HepG2 (cell line): Measurements from ENCODE around the gene RMI1. TPM values are rescaled to one million over a fixed set of nuclear protein-coding genes. Genes with fewer than 3 reads are reported as not detected.

Experiments used
- ATAC-seq: fragments of 200-7000 bp; cut with Tn5 transposase; 3 replicates; pipeline ENCODE4 v1.9.1; 2020; ENCODE audit warnings: mild to moderate bottlenecking, moderate library complexity
- BruUV-seq: library from RNA; stranded (reverse); fragments of 400-500 nt; replicated peaks from 2 replicates; lab custom pipeline; 2021; lab: Mats Ljungman, UMichigan
- CTCF ChIA-PET: fragments of 300-600 bp; formaldehyde crosslinking; extraction: SDS; loops from one replicate; lab custom pipeline; 2021; ENCODE audit warnings: low total read pairs, inconsistent platforms, low intra/inter-chr PET ratio; lab: Yijun Ruan, JAX
- POLR2A ChIA-PET: fragments of 350-600 bp; sonication (Branson Sonifier 250); formaldehyde crosslinking; loops from one replicate; lab custom pipeline; 2020; ENCODE audit warnings: antibody characterized with exemption, inconsistent platforms; lab: Yijun Ruan, JAX
- DNase-seq: peaks from one replicate; pipeline ENCODE4 v3.0.0-alpha.2; 2015; ENCODE audit warnings: low spot score
- FAIRE-seq: peaks from 3 replicates; lab custom pipeline; 2011; peaks lifted over from hg19 to GRCh38; lab: Jason Lieb, UNC
- H2AFZ ChIP-seq: one replicate; pipeline ENCODE4 v1.6.1; 2011; ENCODE audit warnings: low read length, inconsistent platforms
- H3K27ac ChIP-seq: fragments of 300-600 bp; 3 replicates; pipeline ENCODE4 v1.8.0; 2011; ENCODE audit warnings: mixed run types, mild to moderate bottlenecking, mixed read lengths, low read length, inconsistent platforms; ENCODE audit not compliant: insufficient read depth; ENCODE audit errors: extremely low read length
- H3K27me3 ChIP-seq, 2 experiments: fragments of 200-600 bp in 1 of 2; 2 replicates in 1 of 2; 3 replicates in 1 of 2; pipeline versions ENCODE4 v1.6.0 to v1.8.0; 2011; ENCODE audit warnings: low read length in 2 of 2, mild to moderate bottlenecking in 2 of 2, moderate library complexity in 2 of 2, inconsistent platforms in 1 of 2; ENCODE audit not compliant: insufficient read depth in 2 of 2, control insufficient read depth in 1 of 2
- H3K36me3 ChIP-seq, 2 experiments: fragments of 200-600 bp in 1 of 2; replicated peaks in 1 of 2; 2 replicates in 1 of 2; 3 replicates in 1 of 2; pipeline versions ENCODE4 v1.5.1 to v1.8.0; 2011; ENCODE audit warnings: low read length in 2 of 2, inconsistent platforms in 1 of 2; ENCODE audit not compliant: insufficient read depth in 2 of 2, control insufficient read depth in 1 of 2
- H3K4me1 ChIP-seq: 2 replicates; pipeline ENCODE4 v1.5.1; 2012; ENCODE audit warnings: low read length, inconsistent platforms; ENCODE audit not compliant: insufficient read depth
- H3K4me2 ChIP-seq: 2 replicates; pipeline ENCODE4 v1.6.0; 2011; ENCODE audit warnings: low read depth, low read length, inconsistent platforms
- H3K4me3 ChIP-seq, 3 experiments: fragments of 200-600 bp in 1 of 3; sonication (generic), shearing (Covaris generic) in 1 of 3; replicated peaks in 1 of 3; 2 replicates each; pipeline ENCODE4 v1.5.1; 2011 to 2016; ENCODE audit warnings: low read length in 3 of 3, inconsistent platforms in 2 of 3, low read depth in 2 of 3, mild to moderate bottlenecking in 2 of 3, control low read depth in 1 of 3, mixed read lengths in 1 of 3; ENCODE audit not compliant: insufficient read depth in 1 of 3
- H3K79me2 ChIP-seq: one replicate; pipeline ENCODE4 v1.6.1; 2011; ENCODE audit warnings: low read length, inconsistent platforms; ENCODE audit not compliant: insufficient read depth
- H3K9ac ChIP-seq: 2 replicates; pipeline ENCODE4 v1.6.0; 2011; ENCODE audit warnings: mild to moderate bottlenecking, low read depth, low read length, inconsistent platforms; ENCODE audit not compliant: insufficient read depth
- H3K9me3 ChIP-seq: 2 replicates; pipeline ENCODE4 v1.5.1; 2012; ENCODE audit warnings: mild to moderate bottlenecking, low read length
- H4K20me1 ChIP-seq: 2 replicates; pipeline ENCODE4 v1.6.0; 2011; ENCODE audit warnings: inconsistent platforms, mild to moderate bottlenecking, low read length, moderate library complexity; ENCODE audit not compliant: insufficient read depth
- ATF1 ChIP-seq: IDR thresholded peaks from 2 replicates; pipeline ENCODE4 v1.6.1; 2016; ENCODE audit warnings: mild to moderate bottlenecking, control low read depth
- ATF7 ChIP-seq, 2 experiments: fragments of 450-650 bp in 1 of 2; sonication (generic) in 1 of 2; formaldehyde crosslinking in 1 of 2; IDR thresholded peaks; 2 replicates each; pipeline versions ENCODE4 v1.4.0 to v1.6.1; 2016 to 2020; ENCODE audit warnings: antibody characterized with exemption in 1 of 2, mild to moderate bottlenecking in 1 of 2, missing genetic modification reagents in 1 of 2
- ELF1 ChIP-seq: sonication (generic); formaldehyde crosslinking; IDR thresholded peaks from 2 replicates; pipeline ENCODE4 v1.4.0; 2020; ENCODE audit warnings: missing genetic modification reagents
- EP300 ChIP-seq, 3 experiments: sonication (generic) in 1 of 3; formaldehyde crosslinking in 1 of 3; IDR thresholded peaks; 2 replicates each; pipeline versions ENCODE4 v1.5.1 to v1.6.1; 2011 to 2020; ENCODE audit warnings: low read depth in 2 of 3, low read length in 2 of 3, borderline replicate concordance in 1 of 3, improper control_type of control experiment in 1 of 3, mild to moderate bottlenecking in 1 of 3, missing genetic modification reagents in 1 of 3, moderate library complexity in 1 of 3
- KLF6 ChIP-seq: IDR thresholded peaks from 2 replicates; pipeline ENCODE4 v1.8.0; 2016; ENCODE audit warnings: missing biosample characterization, missing genetic modification reagents
- RARA ChIP-seq: IDR thresholded peaks from 2 replicates; pipeline ENCODE4 v1.6.1; 2016; ENCODE audit warnings: missing genetic modification reagents, missing compliant biosample characterization
- TBP ChIP-seq: sonication (generic); formaldehyde crosslinking; IDR thresholded peaks from 2 replicates; pipeline ENCODE4 v1.5.0; 2020; ENCODE audit warnings: missing genetic modification reagents
- TCF12 ChIP-seq, 2 experiments: fragments of 450-650 bp in 1 of 2; sonication (generic) in 1 of 2; formaldehyde crosslinking in 1 of 2; IDR thresholded peaks; 2 replicates each; pipeline versions ENCODE4 v1.6.1 to v1.8.0; 2017 to 2022; ENCODE audit warnings: antibody characterized with exemption in 1 of 2, mild to moderate bottlenecking in 1 of 2, missing genetic modification reagents in 1 of 2, moderate library complexity in 1 of 2
- ZFP36L2 ChIP-seq: sonication (generic); formaldehyde crosslinking; IDR thresholded peaks from 2 replicates; pipeline ENCODE4 v1.4.0; 2020; ENCODE audit warnings: missing genetic modification reagents
- ZMYM2 ChIP-seq: sonication (generic); formaldehyde crosslinking; IDR thresholded peaks from 2 replicates; pipeline ENCODE4 v1.8.0; 2022; ENCODE audit warnings: mild to moderate bottlenecking, missing genetic modification reagents
- ZNF180 ChIP-seq: sonication (generic); formaldehyde crosslinking; IDR thresholded peaks from 2 replicates; pipeline ENCODE4 v1.4.0; 2020; ENCODE audit warnings: low read depth, missing genetic modification reagents, borderline replicate concordance
- ZNF264 ChIP-seq: sonication (generic); formaldehyde crosslinking; IDR thresholded peaks from 2 replicates; pipeline ENCODE4 v1.4.0; 2020; ENCODE audit warnings: missing genetic modification reagents
- ZNF562 ChIP-seq: sonication (generic); formaldehyde crosslinking; IDR thresholded peaks from 2 replicates; pipeline ENCODE4 v1.8.0; 2022; ENCODE audit warnings: missing genetic modification reagents, borderline replicate concordance
- ZNF614 ChIP-seq: IDR thresholded peaks from 2 replicates; pipeline ENCODE4 v1.6.1; 2018; ENCODE audit warnings: missing biosample characterization, missing genetic modification reagents, inconsistent platforms, borderline replicate concordance
- ZNF772 ChIP-seq: sonication (generic); formaldehyde crosslinking; IDR thresholded peaks from 2 replicates; pipeline ENCODE4 v1.5.0; 2020; ENCODE audit warnings: mild to moderate bottlenecking, missing genetic modification reagents
- ZSCAN25 ChIP-seq: sonication (generic); formaldehyde crosslinking; IDR thresholded peaks from 2 replicates; pipeline ENCODE4 v1.8.0; 2022; ENCODE audit warnings: mild to moderate bottlenecking, missing genetic modification reagents
- WGBS: methylation state at CpG from one replicate; pipeline ENCODE4 v1.1.6; 2017; ENCODE audit warnings: low lambda C conversion rate; 5-methylcytosine and 5-hydroxymethylcytosine counted together
- in situ Hi-C: cut with HindIII; loops from 2 replicates; pipeline ENCODE4 v1.10.0; 2017; ENCODE audit warnings: low pct_unique_long_range_greater_than_20kb; ENCODE audit not compliant: extremely low pct_ligation_motif_present
- intact Hi-C: fragments of 100-400 bp; cut with micrococcal nuclease; formaldehyde crosslinking; loops from one replicate; pipeline ENCODE4 v1.10.0; 2022; ENCODE audit not compliant: unreplicated experiment
- polyA plus RNA-seq, 8 experiments: library from polyadenylated mRNA; depleted of rRNA in 3 of 8; stranded (reverse) in 7 of 8; unstranded in 1 of 8; fragments of >200 nt; fragmentation: Illumina TruSeq in 4 of 8; extraction: Trizol in 4 of 8; gene quantifications; 2 replicates each; pipeline versions ENCODE4 v1.2.1 to v1.2.3, GENCODE V29; 2011 to 2016; ENCODE audit warnings: low read depth in 4 of 8, missing spikeins in 1 of 8, mixed read lengths in 1 of 8; ENCODE audit not compliant: insufficient read depth in 1 of 8
- total RNA-seq, 5 experiments: library from RNA; depleted of rRNA; stranded (reverse); fragments of >200 nt; fragmentation: Illumina TruSeq; extraction: Trizol; gene quantifications; 2 replicates each; pipeline ENCODE4 v1.2.3, GENCODE V29; 2016; ENCODE audit warnings: low read depth in 1 of 5
- TF ChIP-seq, protein P1 (sequence below): sonication (generic); formaldehyde crosslinking; IDR thresholded peaks from 2 replicates; pipeline ENCODE4 v1.4.0; 2020; ENCODE audit warnings: mild to moderate bottlenecking, missing genetic modification reagents
- TF ChIP-seq, protein P2 (sequence below): sonication (generic); formaldehyde crosslinking; IDR thresholded peaks from 2 replicates; pipeline ENCODE4 v1.8.1; 2023; ENCODE audit warnings: mild to moderate bottlenecking, missing genetic modification reagents, borderline replicate concordance
- TF ChIP-seq, protein P3 (sequence below): sonication (generic); formaldehyde crosslinking; IDR thresholded peaks from 2 replicates; pipeline ENCODE4 v1.5.0; 2020; ENCODE audit warnings: mild to moderate bottlenecking, missing genetic modification reagents, borderline replicate concordance
- TF ChIP-seq, protein P4 (sequence below): sonication (generic); formaldehyde crosslinking; IDR thresholded peaks from 2 replicates; pipeline ENCODE4 v1.8.0; 2022; ENCODE audit warnings: missing genetic modification reagents, low read depth, mild to moderate bottlenecking, borderline replicate concordance

Gene RMI1
- total and polyA plus RNA-seq, 2 of the 13 experiments (the other 11 are each of a cell fraction or from before 2014, with no cell fraction given), result 0.54 to 3.7 TPM

DNA sequence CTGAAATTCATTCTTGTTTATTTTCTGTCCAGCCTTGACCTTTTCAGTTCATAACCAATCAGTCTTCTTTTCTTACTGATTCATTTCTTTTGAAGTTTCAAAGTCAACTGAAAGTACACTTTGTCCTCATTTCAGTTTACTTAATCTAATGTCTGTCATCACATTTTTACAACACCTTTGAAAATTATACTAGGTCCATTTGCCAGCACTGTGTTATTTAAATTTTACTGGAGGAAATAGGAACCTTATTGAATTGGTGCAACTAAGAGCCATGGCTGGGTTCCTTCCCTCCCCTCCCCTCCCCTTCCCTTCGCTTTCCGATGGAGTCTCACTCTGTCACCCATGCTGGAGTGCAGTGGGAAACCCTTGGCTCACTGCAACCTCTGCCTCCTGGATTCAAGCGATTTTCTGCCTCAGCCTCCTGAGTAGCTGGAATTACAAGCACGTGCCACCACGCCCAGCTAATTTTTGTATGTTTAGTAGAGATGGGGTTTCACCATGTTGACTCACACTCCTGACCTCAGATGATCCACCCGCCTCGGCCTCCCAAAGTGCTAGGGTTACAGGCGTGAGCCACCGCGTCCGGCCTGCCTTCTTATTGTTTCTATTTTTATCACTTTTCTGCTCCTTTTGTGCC lies 6.3 kb downstream of the RMI1 start (continued):
- TF ChIP-seq, protein P1, sequence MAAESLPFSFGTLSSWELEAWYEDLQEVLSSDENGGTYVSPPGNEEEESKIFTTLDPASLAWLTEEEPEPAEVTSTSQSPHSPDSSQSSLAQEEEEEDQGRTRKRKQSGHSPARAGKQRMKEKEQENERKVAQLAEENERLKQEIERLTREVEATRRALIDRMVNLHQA (CRISPR knock-in tag), result no peak
- TF ChIP-seq EP300 (IDR thresholded peaks at IDR 0.05; ENCODE audit: low read depth in 2 of 2, low read length in 2 of 2) (peak in 1 of 2 experiments; percentile 73; a peak in 2 of 4 replicates), EP300 (CRISPR knock-in tag; IDR thresholded peaks at IDR 0.05; ENCODE audit: borderline replicate concordance) (peak; percentile 74), ZSCAN25 (CRISPR knock-in tag) (peak; percentile 91), RARA (peak; percentile 73), ZNF614 (CRISPR knock-in tag) (peak; percentile 35; the same call in 1 of the 2 replicates), ELF1 (CRISPR knock-in tag) (no peak), ZNF180 (CRISPR knock-in tag) (no peak), KLF6 (CRISPR knock-in tag) (0 out of 2 replicates have a peak, but pooled peaks have one; percentile 53), ZNF264 (CRISPR knock-in tag) (no peak), ZFP36L2 (CRISPR knock-in tag) (no peak), ATF1 (CRISPR knock-in tag) (peak; percentile 32; the same call in 1 of the 2 replicates), TBP (CRISPR knock-in tag) (no peak)
- TF ChIP-seq, protein P2, sequence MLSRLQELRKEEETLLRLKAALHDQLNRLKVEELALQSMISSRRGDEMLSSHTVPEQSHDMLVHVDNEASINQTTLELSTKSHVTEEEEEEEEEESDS (CRISPR knock-in tag), result no peak

DNA sequence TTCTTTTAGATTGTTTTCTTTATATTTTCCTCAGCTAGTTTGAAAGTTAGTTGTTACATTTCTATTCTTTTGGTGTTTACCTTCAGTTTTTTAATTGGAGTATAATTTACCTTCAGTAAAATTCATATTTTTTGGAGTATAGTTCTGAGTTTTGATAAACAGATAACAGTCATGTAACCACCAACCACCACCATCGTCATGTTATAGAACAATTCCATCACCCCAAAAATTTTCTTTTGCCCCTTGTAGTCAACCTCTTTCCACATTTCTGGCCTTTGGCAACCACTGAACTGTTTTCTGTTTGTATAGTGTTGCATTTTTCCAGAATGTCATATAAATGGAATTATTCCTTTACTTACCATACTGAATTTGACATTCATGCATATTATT lies 6.8 kb downstream of the RMI1 start:
- ATAC-seq (no peak), FAIRE-seq (no peak), DNase-seq (no peak)
- Histone ChIP-seq H3K4me2 (peak overlapping the region; percentile 61), H3K4me3 (peak overlapping the region in 1 of 3 experiments; percentile 38; a peak in 2 of 6 replicates), H3K9ac (peak overlapping the region; percentile 51), H3K79me2 (peaks cover 48% of the 10 kb centered on the region), H3K27ac (peak overlapping the region; percentile 90), H3K27me3 (no peaks in the 10 kb centered on the region), H2AFZ (no peak overlapping the region), H3K36me3 (no peaks in the 10 kb centered on the region), H3K9me3 (no peaks in the 10 kb centered on the region), H3K4me1 (peaks cover 74% of the 10 kb centered on the region), H4K20me1 (no peaks in the 10 kb centered on the region)
- BruUV-seq, result no TSS peak
- POLR2A ChIA-PET, result interaction anchor here (1.0 kb wide), 3 partner anchors 31 to 279 kb away, joined by 3 to 5 read pairs (median 4); partner anchors contain the start of genes KIF27 and UBQLN1
- WGBS, result 88% methylated on average over 1 of the region's 1 CpG
- in situ Hi-C loops, result no loop called here
- CTCF ChIA-PET, result no interaction called here
- intact Hi-C loops, result loop anchor here (2.0 to 10.0 kb wide), 2 partner anchors 67 kb away; partner anchors contain the start of gene KIF27
- TF ChIP-seq ZMYM2 (CRISPR knock-in tag) (0 out of 2 replicates have a peak, but pooled peaks have one; percentile 1), ZNF772 (CRISPR knock-in tag) (no peak), TCF12 (IDR thresholded peaks at IDR 0.05) (no peak), TCF12 (CRISPR knock-in tag; IDR thresholded peaks at IDR 0.05) (peak; percentile 45; the same call in 1 of the 2 replicates), ZNF562 (CRISPR knock-in tag) (no peak), ATF7 (IDR thresholded peaks at IDR 0.05) (no peak), ATF7 (CRISPR knock-in tag; IDR thresholded peaks at IDR 0.05) (no peak)
- TF ChIP-seq, protein P3, sequence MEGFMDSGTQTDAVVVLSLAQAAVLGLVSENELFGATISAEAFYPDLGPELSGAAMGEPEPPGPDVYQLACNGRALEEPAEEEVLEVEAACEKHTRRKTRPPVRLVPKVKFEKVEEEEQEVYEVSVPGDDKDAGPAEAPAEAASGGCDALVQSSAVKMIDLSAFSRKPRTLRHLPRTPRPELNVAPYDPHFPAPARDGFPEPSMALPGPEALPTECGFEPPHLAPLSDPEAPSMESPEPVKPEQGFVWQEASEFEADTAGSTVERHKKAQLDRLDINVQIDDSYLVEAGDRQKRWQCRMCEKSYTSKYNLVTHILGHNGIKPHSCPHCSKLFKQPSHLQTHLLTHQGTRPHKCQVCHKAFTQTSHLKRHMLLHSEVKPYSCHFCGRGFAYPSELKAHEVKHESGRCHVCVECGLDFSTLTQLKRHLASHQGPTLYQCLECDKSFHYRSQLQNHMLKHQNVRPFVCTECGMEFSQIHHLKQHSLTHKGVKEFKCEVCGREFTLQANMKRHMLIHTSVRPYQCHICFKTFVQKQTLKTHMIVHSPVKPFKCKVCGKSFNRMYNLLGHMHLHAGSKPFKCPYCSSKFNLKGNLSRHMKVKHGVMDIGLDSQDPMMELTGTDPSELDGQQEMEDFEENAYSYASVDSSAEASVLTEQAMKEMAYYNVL, result no peak
- TF ChIP-seq, protein P4, sequence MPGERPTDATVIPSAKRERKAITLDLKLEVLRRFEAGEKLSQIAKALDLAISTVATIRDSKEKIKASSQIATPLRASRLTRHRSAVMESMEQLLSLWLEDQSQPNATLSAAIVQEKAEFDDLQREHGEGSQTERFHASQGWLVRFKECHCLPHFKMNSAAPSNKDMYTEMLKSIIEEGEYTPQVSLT (CRISPR knock-in tag), result no peak
